GM21515 (cell line): Measurements from ENCODE around the gene RAF1.
"Not testable (repeated sequence)": the region's sequence is repeated elsewhere in the genome, so short reads cannot be mapped to it uniquely, and the experiment has no call there.

ENCODE experiments used
- ATAC-seq: cut with Tn5 transposase; IDR thresholded peaks from one replicate; pipeline ENCODE4 v1.9.1; 2021; ENCODE audit not compliant: unreplicated experiment

RAF1 gene

GRCh38 chr3:12677616-12678015 lies 13.7 kb upstream of the RAF1 start:
- ATAC-seq = no peak

- ATAC-seq = no peak
Observed at GRCh38 chr3:12675115-12675810, 11.3 kb upstream of the RAF1 start.

GRCh38 chr3:12673956-12674736 lies 10.2 kb upstream of the RAF1 start:
- not testable (repeated sequence) for ATAC-seq

GRCh38 chr3:12671120-12671450 lies 7.2 kb upstream of the RAF1 start:
- no peak for ATAC-seq

- ATAC-seq = no peak
Observed at GRCh38 chr3:12670365-12671119, 6.6 kb upstream of the RAF1 start.

- ATAC-seq = peak; percentile 38
Observed at GRCh38 chr3:12663401-12663935, 449 bp downstream of the RAF1 start.

DNA sequence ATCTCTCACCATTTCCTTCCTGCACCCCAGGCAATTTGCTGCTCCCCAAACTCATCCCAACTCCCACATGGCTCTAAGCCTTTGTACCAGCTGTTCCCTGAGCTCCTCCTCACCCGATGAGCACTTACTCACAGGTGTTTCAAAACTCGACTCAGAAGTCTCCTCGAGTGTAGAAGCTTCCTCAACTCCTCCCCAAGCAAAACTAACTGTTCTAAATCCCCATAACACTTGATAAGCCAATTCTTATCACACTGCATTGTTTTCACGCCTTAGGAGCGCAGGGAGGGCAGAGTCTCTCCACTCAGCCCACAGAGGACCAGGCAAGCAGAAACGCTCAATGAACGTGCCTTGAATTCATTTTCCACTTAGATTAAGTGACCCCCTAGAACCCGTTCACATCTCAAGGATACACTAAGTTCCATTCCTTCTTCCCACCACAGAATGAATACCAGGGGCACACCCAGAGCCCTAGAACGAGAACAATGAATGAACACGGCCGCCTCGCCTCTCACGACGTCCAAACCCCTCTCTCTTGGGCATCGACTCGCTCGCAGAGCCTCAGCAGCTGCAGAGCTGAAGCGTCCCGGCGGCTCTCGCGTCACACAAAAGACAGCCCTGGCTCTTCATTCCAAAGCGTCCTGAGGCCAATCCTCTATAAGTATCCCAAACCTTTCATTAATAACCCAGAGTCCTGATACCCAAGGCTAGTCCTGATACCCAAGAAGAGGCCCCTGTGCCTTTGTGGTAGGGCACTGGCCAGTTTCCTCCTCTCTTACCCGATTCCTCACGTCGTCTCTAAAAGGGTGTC lies 1.1 kb downstream of the RAF1 start:
- ATAC-seq = peak; percentile 16

- no peak for ATAC-seq
Observed at GRCh38 chr3:12661926-12662592, 1.9 kb downstream of the RAF1 start.

GRCh38 chr3:12661375-12661774 lies 2.5 kb downstream of the RAF1 start:
- ATAC-seq = not testable (repeated sequence)

DNA sequence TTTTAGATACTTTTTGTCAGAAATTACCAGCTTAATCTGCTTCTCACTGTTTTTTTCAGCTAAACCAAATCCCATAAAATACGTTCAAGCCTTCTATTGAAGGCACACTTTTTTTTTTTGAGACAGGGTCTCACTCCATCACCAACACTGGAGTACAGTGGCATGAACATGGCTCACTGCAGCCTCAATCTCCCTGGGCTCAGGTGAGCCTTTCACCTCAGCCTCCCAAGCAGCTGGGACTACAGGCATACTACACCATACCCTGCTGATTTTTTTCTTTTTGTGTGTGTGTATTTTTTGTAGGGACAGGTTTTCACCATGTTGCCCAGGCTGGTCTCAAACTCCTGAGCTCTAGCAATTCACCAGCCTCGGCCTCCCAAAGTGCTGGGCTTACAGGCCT lies 3.7 kb downstream of the RAF1 start:
- ATAC-seq = no peak

DNA sequence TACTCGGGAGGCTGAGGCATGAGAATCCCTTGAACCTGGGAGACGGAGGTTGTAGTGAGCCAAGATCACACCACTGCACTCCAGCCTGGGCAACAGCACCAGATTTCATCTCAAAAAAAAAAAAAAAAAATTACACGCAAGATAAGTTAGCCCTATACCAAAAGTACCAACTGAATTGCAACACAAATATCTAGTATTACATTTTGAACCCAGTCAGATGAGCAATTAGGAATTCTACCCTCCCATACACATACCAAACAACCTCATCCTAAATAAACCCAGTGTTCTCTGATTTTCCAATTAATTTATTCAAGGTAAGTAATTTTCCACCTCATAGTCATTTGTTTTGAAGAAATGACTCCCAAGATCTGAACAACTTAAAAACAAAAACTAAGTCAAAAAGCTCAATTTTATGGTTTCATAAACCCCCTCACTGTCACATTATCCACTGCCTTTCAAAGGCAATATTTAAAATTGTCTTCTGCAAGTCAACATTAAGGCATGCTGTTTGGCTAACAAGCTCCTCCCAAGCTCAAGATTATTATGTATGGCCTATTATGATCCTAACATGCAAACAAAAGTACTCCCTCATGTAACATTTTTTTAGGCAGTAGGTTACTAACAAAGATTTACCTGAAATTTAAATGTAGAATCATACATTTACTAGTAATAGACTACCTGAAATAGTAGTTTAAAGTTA lies 4.5 kb downstream of the RAF1 start:
- no peak for ATAC-seq

GRCh38 chr3:12658593-12659058 lies 5.3 kb downstream of the RAF1 start:
- ATAC-seq = no peak

DNA sequence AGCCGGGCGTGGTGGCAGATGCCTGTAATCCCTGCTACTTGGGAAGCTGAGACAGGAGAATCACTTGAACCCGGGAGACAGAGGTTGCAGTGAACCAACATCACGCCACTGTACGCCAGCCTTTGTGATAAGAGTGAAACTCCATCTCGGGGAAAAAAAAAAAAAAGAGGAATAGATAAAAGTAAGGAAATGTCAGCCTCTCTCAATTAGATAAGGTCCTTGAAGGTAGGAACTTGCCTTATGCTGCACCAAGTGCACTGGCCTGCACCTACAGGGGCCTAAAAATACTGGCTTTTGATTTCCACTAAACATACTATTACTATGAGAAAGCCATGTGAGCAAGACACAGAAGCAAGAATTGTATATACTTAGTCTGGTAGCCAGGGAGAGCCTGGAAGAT lies 7.1 kb downstream of the RAF1 start:
- ATAC-seq = no peak

GRCh38 chr3:12656193-12656592 lies 7.7 kb downstream of the RAF1 start:
- ATAC-seq = no peak

GRCh38 chr3:12655701-12656100 lies 8.2 kb downstream of the RAF1 start:
- no peak for ATAC-seq

DNA sequence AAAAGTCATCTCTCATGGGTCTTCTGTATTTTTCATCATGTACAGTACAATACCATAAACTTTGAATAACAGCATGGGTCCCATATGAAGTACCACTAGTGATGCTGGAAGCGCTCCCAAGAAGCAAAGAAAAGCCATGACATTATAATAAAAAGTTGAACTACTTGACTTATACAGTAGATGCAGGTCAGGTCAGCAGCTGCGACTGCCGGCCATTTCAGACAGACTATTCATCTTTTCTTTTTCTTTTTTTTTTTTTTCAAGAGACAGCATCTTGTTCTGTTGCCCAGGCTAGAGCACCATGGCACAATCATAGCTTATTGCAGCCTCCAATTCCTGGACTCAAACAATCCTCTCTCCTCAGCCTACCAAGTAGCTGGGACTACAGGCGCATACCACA lies 10.2 kb downstream of the RAF1 start:
- no peak for ATAC-seq

DNA sequence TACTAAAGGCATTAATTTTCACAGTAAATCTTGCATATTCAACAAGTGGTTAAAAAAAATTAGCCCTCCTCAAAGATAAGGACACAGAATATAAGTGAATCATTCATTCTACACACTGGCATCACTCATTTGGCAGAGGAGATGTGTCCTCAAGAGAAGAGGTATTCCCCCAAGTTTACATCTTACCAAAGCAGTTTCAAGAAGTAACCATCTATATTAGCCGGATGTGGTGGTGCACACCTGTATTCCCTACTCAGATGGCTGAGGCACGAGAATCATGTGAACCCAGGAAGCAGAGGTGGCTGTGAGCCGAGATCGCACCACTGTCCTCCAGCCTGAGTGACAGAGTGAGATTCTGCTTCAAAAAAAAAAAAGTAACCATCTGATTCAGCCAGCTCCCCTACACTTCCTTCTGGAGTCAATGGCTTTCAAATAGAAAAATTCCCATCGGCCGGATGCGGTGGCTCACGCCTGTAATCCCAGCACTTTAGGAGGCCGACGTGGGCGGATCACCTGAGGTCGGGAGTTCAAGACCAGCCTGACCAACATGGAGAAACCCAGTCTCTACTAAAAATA lies 15.4 kb downstream of the RAF1 start:
- ATAC-seq = peak; percentile 54

DNA sequence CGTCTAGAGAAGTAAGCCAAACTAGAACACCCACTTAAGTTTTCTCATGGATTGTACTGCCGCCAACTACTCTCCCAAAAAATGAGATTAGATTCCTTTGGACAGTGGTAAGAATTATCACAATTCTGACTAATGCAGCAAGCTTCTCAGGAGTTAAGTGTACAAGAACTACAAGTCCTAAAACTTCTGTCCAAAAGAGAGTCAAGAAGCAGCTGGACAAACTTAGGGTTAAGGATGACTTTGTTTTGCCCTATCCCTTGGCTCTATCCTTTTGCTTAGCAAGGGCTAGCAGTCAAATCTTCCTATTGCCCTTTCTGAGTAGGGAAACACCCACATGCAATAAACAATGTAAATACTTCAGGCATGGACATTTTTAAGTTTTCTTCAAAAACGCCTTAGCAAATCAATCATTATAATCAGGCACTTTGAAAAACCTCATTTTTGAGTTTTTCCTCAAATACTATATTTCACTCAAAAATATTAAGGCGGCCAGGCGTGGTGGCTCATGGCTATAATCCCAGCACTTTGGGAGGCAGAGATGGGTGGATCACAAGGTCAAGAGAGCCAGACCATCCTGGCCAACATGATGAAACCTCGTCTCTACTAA lies 19.5 kb downstream of the RAF1 start:
- no peak for ATAC-seq

DNA sequence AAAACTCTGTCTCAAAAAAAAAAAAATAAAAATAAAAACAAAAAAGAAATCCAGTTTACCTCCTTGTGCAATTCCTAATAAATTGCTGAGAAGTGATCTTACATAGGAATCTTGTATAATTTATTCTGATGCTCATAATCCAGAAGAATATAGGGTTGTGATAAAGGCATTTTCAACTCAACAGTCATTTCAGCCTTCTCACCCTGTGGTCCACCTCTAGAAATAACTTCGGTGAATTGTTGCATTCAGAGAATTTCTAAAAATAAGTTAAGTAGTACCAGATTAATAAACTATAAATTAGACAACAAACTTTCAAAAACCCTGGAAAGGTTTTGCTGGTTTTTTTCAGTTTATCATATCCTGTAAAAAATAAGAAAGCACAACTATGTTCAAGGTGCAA lies 20.2 kb downstream of the RAF1 start:
- ATAC-seq = no peak
